ENCODE data around the gene NF1. TPM values are rescaled to one million over a fixed set of nuclear protein-coding genes. Genes with fewer than 3 reads are reported as not detected.

NF1 gene
- total RNA-seq, 4 donors from 2014 or later, result 66.1 to 107 (median 90.9) TPM

- H3K9me3 ChIP-seq, result no peaks in the 10 kb centered on the region
- H3K27me3 ChIP-seq, result peaks cover 0 to 49% of the 10 kb centered on the region in 2 donors
- no peak overlapping the region for H3K27ac ChIP-seq
- H3K4me3 ChIP-seq, result peak overlapping the region; percentile 20 to 57 (median 28)
- no peaks in the 10 kb centered on the region for H3K36me3 ChIP-seq
- no peak for DNase-seq (ENCODE audit: low spot score in 2 of 2)
- WGBS, 2 donors, result 23 to 54% methylated on average over 14 to 45 of the region's 52 CpGs
- H3K4me1 ChIP-seq, result peaks cover 0 to 22% (median 11%) of the 10 kb centered on the region in 4 donors
- TF ChIP-seq EP300 (IDR thresholded peaks at IDR 0.05) (no peak), CTCF (IDR thresholded peaks at IDR 0.05) (no peak), POLR2A (IDR thresholded peaks at IDR 0.05) (no peak)
Observed at GRCh38 chr17:31392002-31392855, 297.5 kb downstream of the NF1 start.

- no peak overlapping the region for H3K4me3 ChIP-seq
- H3K27me3 ChIP-seq, result peaks cover 0 to 49% of the 10 kb centered on the region in 2 donors
- H3K27ac ChIP-seq, result no peak overlapping the region
- peaks cover 0 to 22% (median 11%) of the 10 kb centered on the region in 4 donors for H3K4me1 ChIP-seq
- H3K36me3 ChIP-seq, result no peaks in the 10 kb centered on the region
- 78 to 80% methylated on average over 15 to 17 of the region's 17 CpGs for WGBS, 2 donors
- TF ChIP-seq POLR2A (IDR thresholded peaks at IDR 0.05), result no peak
- no peak for TF ChIP-seq EP300 (IDR thresholded peaks at IDR 0.05)
- TF ChIP-seq CTCF (IDR thresholded peaks at IDR 0.05), result no peak
- DNase-seq (ENCODE audit: low spot score in 2 of 2), result no peak
- no peaks in the 10 kb centered on the region for H3K9me3 ChIP-seq
Observed at GRCh38 chr17:31392856-31393748, 298.3 kb downstream of the NF1 start.

- WGBS, 2 donors, result 84 to 89% methylated on average over 7 of the region's 7 CpGs
Observed at GRCh38 chr17:31393749-31394146, 299.0 kb downstream of the NF1 start.

GRCh38 chr17:31394544-31394943 is 299.8 kb downstream of the NF1 start:
- TF ChIP-seq EP300 (IDR thresholded peaks at IDR 0.05), result no peak
- no peak for TF ChIP-seq CTCF (IDR thresholded peaks at IDR 0.05)
- TF ChIP-seq POLR2A (IDR thresholded peaks at IDR 0.05), result no peak
- Histone ChIP-seq H3K27ac (no peak overlapping the region), H3K4me1 (peaks cover 0 to 21% (median 11%) of the 10 kb centered on the region in 4 donors), H3K4me3 (no peak overlapping the region), H3K27me3 (peaks cover 0 to 41% of the 10 kb centered on the region in 2 donors), H3K36me3 (no peaks in the 10 kb centered on the region), H3K9me3 (no peaks in the 10 kb centered on the region)
- WGBS, 2 donors, result 12 to 13% methylated on average over 11 of the region's 11 CpGs
- peak in 1 of 2 donors; percentile 55 for DNase-seq (ENCODE audit: low spot score in 2 of 2)

More at GRCh38 chr17:31393749-31394146, 299.0 kb downstream of the NF1 start:
- DNase-seq (ENCODE audit: low spot score in 2 of 2), result no peak
- Histone ChIP-seq H3K36me3 (no peaks in the 10 kb centered on the region), H3K27ac (no peak overlapping the region), H3K9me3 (no peaks in the 10 kb centered on the region), H3K4me3 (no peak overlapping the region), H3K4me1 (peaks cover 0 to 22% (median 11%) of the 10 kb centered on the region in 4 donors), H3K27me3 (peaks cover 0 to 49% of the 10 kb centered on the region in 2 donors)
- no peak for TF ChIP-seq POLR2A (IDR thresholded peaks at IDR 0.05)
- no peak for TF ChIP-seq EP300 (IDR thresholded peaks at IDR 0.05)
- no peak for TF ChIP-seq CTCF (IDR thresholded peaks at IDR 0.05)

Data from tibial nerve (tissue), 4 donors.